HEK293 (cell line): ENCODE data around the gene RGL2.

Source experiments
- CTCF ChIA-PET: fragments of 350-600 bp; formaldehyde crosslinking; extraction: SDS; loops from one replicate; lab custom pipeline; 2021; ENCODE audit warnings: antibody characterized with exemption; lab: Yijun Ruan, JAX
- POLR2A ChIA-PET: fragments of 300-600 bp; formaldehyde crosslinking; extraction: SDS; loops from one replicate; lab custom pipeline; 2020; ENCODE audit warnings: antibody characterized with exemption, inconsistent platforms; lab: Yijun Ruan, JAX
- H3K27ac ChIP-seq: fragments of 200-500 bp; sonication (Bioruptor generic); 2 replicates; pipeline ENCODE4 v1.5.1; 2014; ENCODE audit warnings: low read depth, low read length, control low read depth, inconsistent platforms; ENCODE audit errors: extremely low read depth
- H3K36me3 ChIP-seq, 2 experiments: fragments of 200-500 bp in 1 of 2; sonication (Bioruptor generic) in 1 of 2; 1 replicate in 1 of 2; 2 replicates in 1 of 2; pipeline ENCODE4 v1.5.1; 2014 to 2017; ENCODE audit warnings: inconsistent platforms in 2 of 2, low read length in 2 of 2; ENCODE audit not compliant: control insufficient read depth in 2 of 2, insufficient read depth in 1 of 2
- H3K4me1 ChIP-seq: fragments of 200-500 bp; sonication (Bioruptor generic); 2 replicates; pipeline ENCODE4 v1.5.1; 2014; ENCODE audit warnings: mild to moderate bottlenecking, low read length, inconsistent platforms; ENCODE audit not compliant: control insufficient read depth, insufficient read depth
- H3K4me3 ChIP-seq: 2 replicates; pipeline ENCODE4 v1.5.1; 2011; ENCODE audit warnings: low read depth, mild to moderate bottlenecking, control low read depth, low read length, moderate library complexity
- H3K9me3 ChIP-seq: fragments of 200-500 bp; sonication (Bioruptor generic); 2 replicates; pipeline ENCODE4 v1.5.1; 2014; ENCODE audit warnings: low read depth, low read length, inconsistent platforms; ENCODE audit not compliant: control insufficient read depth, insufficient read depth
- HOXA7 ChIP-seq: sonication (generic); formaldehyde crosslinking; IDR thresholded peaks from 2 replicates; pipeline ENCODE4 v1.8.1; 2022; ENCODE audit warnings: missing genetic modification reagents, borderline replicate concordance
- KLF1 ChIP-seq: fragments of 450-650 bp; formaldehyde crosslinking; IDR thresholded peaks from 2 replicates; pipeline ENCODE4 v1.5.1; 2016; ENCODE audit warnings: missing biosample characterization, missing genetic modification characterization
- KLF10 ChIP-seq: fragments of 450-650 bp; IDR thresholded peaks from 2 replicates; pipeline ENCODE4 v1.5.1; 2018; ENCODE audit warnings: missing biosample characterization, mild to moderate bottlenecking, missing genetic modification characterization
- OSR2 ChIP-seq: fragments of 450-650 bp; formaldehyde crosslinking; IDR thresholded peaks from 2 replicates; pipeline ENCODE4 v1.5.1; 2016; ENCODE audit warnings: missing biosample characterization, missing genetic modification characterization
- SALL2 ChIP-seq: fragments of 450-650 bp; formaldehyde crosslinking; IDR thresholded peaks from 2 replicates; pipeline ENCODE4 v1.5.0; 2017; ENCODE audit warnings: missing biosample characterization, mild to moderate bottlenecking, missing genetic modification characterization, borderline replicate concordance
- ZBTB48 ChIP-seq: fragments of 450-650 bp; formaldehyde crosslinking; IDR thresholded peaks from 2 replicates; pipeline ENCODE4 v1.5.1; 2016; ENCODE audit warnings: missing biosample characterization, missing genetic modification characterization
- ZFP37 ChIP-seq: fragments of 450-650 bp; formaldehyde crosslinking; IDR thresholded peaks from 2 replicates; pipeline ENCODE4 v1.5.1; 2016; ENCODE audit warnings: missing biosample characterization, missing genetic modification characterization
- ZIC2 ChIP-seq: fragments of 450-650 bp; formaldehyde crosslinking; IDR thresholded peaks from 2 replicates; pipeline ENCODE4 v1.5.1; 2016; ENCODE audit warnings: missing biosample characterization, missing genetic modification characterization
- ZNF121 ChIP-seq: fragments of 450-650 bp; formaldehyde crosslinking; IDR thresholded peaks from 2 replicates; pipeline ENCODE4 v1.5.1; 2016; ENCODE audit warnings: missing biosample characterization, missing genetic modification characterization
- ZNF214 ChIP-seq: fragments of 450-650 bp; formaldehyde crosslinking; IDR thresholded peaks from 2 replicates; pipeline ENCODE4 v1.5.1; 2017; ENCODE audit warnings: missing biosample characterization, mild to moderate bottlenecking, missing genetic modification characterization, borderline replicate concordance
- ZNF266 ChIP-seq: fragments of 450-650 bp; formaldehyde crosslinking; IDR thresholded peaks from 2 replicates; pipeline ENCODE4 v1.5.1; 2016; ENCODE audit warnings: missing biosample characterization, missing genetic modification characterization, low read depth
- ZNF311 ChIP-seq: fragments of 450-650 bp; formaldehyde crosslinking; IDR thresholded peaks from 2 replicates; pipeline ENCODE4 v1.5.1; 2017; ENCODE audit warnings: missing biosample characterization, missing genetic modification characterization, borderline replicate concordance
- ZNF350 ChIP-seq: fragments of 450-650 bp; formaldehyde crosslinking; IDR thresholded peaks from 2 replicates; pipeline ENCODE4 v1.5.0; 2017; ENCODE audit warnings: missing biosample characterization, mild to moderate bottlenecking, missing genetic modification characterization
- ZNF37A ChIP-seq: fragments of 450-650 bp; IDR thresholded peaks from 2 replicates; pipeline ENCODE4 v1.5.1; 2018; ENCODE audit warnings: missing biosample characterization, missing genetic modification characterization
- ZNF404 ChIP-seq: fragments of 450-650 bp; formaldehyde crosslinking; IDR thresholded peaks from 2 replicates; pipeline ENCODE4 v1.5.1; 2017; ENCODE audit warnings: missing biosample characterization, missing genetic modification characterization
- ZNF449 ChIP-seq: fragments of 450-650 bp; formaldehyde crosslinking; IDR thresholded peaks from 2 replicates; pipeline ENCODE4 v1.5.1; 2017; ENCODE audit warnings: missing biosample characterization, mild to moderate bottlenecking, missing genetic modification characterization, moderate library complexity
- ZNF561 ChIP-seq: fragments of 450-650 bp; IDR thresholded peaks from 2 replicates; pipeline ENCODE4 v1.5.1; 2018; ENCODE audit warnings: missing biosample characterization, missing genetic modification characterization, borderline replicate concordance
- ZNF580 ChIP-seq: fragments of 450-650 bp; formaldehyde crosslinking; IDR thresholded peaks from 2 replicates; pipeline ENCODE4 v1.5.1; 2016; ENCODE audit warnings: missing biosample characterization, missing genetic modification characterization
- ZNF777 ChIP-seq: fragments of 450-650 bp; formaldehyde crosslinking; IDR thresholded peaks from 2 replicates; pipeline ENCODE4 v1.5.1; 2017; ENCODE audit warnings: missing biosample characterization, missing genetic modification characterization, borderline replicate concordance
- ZNF837 ChIP-seq: fragments of 450-650 bp; formaldehyde crosslinking; IDR thresholded peaks from 2 replicates; pipeline ENCODE4 v1.5.1; 2016; ENCODE audit warnings: missing biosample characterization, missing genetic modification characterization
- ZXDB ChIP-seq: fragments of 450-650 bp; formaldehyde crosslinking; IDR thresholded peaks from 2 replicates; pipeline ENCODE4 v1.5.1; 2016; ENCODE audit warnings: missing biosample characterization, missing genetic modification characterization
- TF ChIP-seq, protein P1 (sequence below): fragments of 450-650 bp; formaldehyde crosslinking; IDR thresholded peaks from 2 replicates; pipeline ENCODE4 v1.5.1; 2016; ENCODE audit warnings: missing biosample characterization, missing genetic modification characterization
- TF ChIP-seq, protein P2 (sequence below): fragments of 450-650 bp; formaldehyde crosslinking; IDR thresholded peaks from 2 replicates; pipeline ENCODE4 v1.5.1; 2016; ENCODE audit warnings: missing biosample characterization, missing genetic modification characterization, borderline replicate concordance
- TF ChIP-seq, protein P3 (sequence below): fragments of 450-650 bp; formaldehyde crosslinking; IDR thresholded peaks from 2 replicates; pipeline ENCODE4 v1.5.1; 2016; ENCODE audit warnings: missing biosample characterization, missing genetic modification characterization

Gene RGL2

DNA sequence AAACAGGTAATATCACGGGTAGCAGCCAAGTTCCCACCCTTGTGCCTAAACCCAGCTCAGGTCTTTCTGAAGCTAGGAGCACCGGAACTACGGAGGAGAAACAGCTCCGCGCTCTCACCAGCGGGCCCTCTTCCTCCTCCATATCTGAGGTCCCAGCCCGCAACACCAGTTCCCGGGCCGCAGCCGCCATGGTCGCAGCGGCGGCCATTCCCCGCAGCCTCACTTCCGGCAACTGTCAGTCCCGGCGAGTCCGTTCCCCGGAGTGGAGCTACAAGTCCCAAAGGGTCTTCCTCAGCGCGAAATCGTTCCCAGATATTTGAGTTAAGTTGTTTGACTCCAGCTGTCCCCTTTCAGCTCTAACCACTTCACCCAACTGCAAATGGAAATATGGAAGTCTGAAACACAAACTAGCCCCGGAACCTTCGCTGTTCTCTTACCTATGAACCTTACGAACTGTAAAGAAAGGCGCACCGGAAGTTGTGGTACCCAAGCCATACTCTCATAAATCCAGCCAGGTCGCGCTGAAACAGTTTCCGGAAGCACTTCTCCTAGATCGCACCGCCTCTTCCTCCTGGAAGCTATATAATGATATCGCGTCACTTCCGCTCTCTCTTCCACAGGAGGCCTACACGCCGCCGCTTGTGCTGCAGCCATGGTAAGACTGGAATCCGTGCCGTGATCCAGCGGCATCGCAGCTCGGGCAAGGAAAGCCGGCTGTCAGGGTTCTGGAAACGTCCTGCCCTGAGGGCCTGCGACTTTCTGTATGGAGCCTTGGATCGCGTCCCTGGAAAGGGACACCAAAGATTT lies 27.1 kb downstream of the RGL2 start, which contains the start of the genes RPS18 and VPS52:
Gene RPS18, plus strand, starts transcription at position 608 of the 807 bp plus-strand sequence. Its CDS starts 45 bp downstream, at position 653.
Gene VPS52, minus strand, starts transcription at position 409 of the 807 bp plus-strand sequence. Its CDS starts 201 bp downstream, at position 208.
- H3K27ac ChIP-seq = peak within 1 kb of the TSS; percentile 99
- H3K36me3 ChIP-seq = peaks cover 28 to 79% of the 10 kb centered on the region in 2 experiments
- peak within 1 kb of the TSS; percentile 77 for H3K4me3 ChIP-seq
- H3K9me3 ChIP-seq = no peaks in the 10 kb centered on the region
- POLR2A ChIA-PET = interaction anchor here (0.6 to 3.1 kb wide), 35 partner anchors 9 to 1081 kb away, joined by 3 to 65 read pairs (median 7); partner anchors contain the start of genes CUTA, HSD17B8, PBX2 and PFDN6
- CTCF ChIA-PET = interaction anchor here (0.6 to 2.8 kb wide), 14 partner anchors 9 to 287 kb away, joined by 3 to 14 read pairs (median 3); partner anchors contain the start of genes PFDN6 and WDR46
- peaks cover 27% of the 10 kb centered on the region for H3K4me1 ChIP-seq
- TF ChIP-seq SALL2 (tag by site-specific recombination) (no peak), ZNF580 (tag by site-specific recombination) (peak; percentile 97), ZNF214 (tag by site-specific recombination) (no peak; the same call in 1 of the 2 replicates), ZNF350 (no peak), KLF1 (tag by site-specific recombination) (no peak), ZBTB48 (tag by site-specific recombination) (no peak; the same call in 1 of the 2 replicates), KLF10 (tag by site-specific recombination) (peak; percentile 67; the same call in 1 of the 2 replicates), HOXA7 (no peak), ZNF311 (tag by site-specific recombination) (no peak), ZNF404 (no peak), ZNF777 (tag by site-specific recombination) (peak; percentile 20; the same call in 1 of the 2 replicates), ZIC2 (tag by site-specific recombination) (peak; percentile 37), OSR2 (peak; percentile 20; the same call in 1 of the 2 replicates), ZNF449 (tag by site-specific recombination) (peak; percentile 12; the same call in 1 of the 2 replicates), ZNF837 (no peak), ZFP37 (tag by site-specific recombination) (peak; percentile 88), ZNF266 (tag by site-specific recombination) (no peak), ZNF37A (tag by site-specific recombination) (no peak), ZNF561 (peak; percentile 90; the same call in 1 of the 2 replicates), ZXDB (tag by site-specific recombination) (peak; percentile 92), ZNF121 (tag by site-specific recombination) (no peak)
- TF ChIP-seq, protein P1, sequence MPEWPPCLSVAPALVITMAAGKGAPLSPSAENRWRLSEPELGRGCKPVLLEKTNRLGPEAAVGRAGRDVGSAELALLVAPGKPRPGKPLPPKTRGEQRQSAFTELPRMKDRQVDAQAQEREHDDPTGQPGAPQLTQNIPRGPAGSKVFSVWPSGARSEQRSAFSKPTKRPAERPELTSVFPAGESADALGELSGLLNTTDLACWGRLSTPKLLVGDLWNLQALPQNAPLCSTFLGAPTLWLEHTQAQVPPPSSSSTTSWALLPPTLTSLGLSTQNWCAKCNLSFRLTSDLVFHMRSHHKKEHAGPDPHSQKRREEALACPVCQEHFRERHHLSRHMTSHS (tag by site-specific recombination) = no peak
- TF ChIP-seq, protein P2, sequence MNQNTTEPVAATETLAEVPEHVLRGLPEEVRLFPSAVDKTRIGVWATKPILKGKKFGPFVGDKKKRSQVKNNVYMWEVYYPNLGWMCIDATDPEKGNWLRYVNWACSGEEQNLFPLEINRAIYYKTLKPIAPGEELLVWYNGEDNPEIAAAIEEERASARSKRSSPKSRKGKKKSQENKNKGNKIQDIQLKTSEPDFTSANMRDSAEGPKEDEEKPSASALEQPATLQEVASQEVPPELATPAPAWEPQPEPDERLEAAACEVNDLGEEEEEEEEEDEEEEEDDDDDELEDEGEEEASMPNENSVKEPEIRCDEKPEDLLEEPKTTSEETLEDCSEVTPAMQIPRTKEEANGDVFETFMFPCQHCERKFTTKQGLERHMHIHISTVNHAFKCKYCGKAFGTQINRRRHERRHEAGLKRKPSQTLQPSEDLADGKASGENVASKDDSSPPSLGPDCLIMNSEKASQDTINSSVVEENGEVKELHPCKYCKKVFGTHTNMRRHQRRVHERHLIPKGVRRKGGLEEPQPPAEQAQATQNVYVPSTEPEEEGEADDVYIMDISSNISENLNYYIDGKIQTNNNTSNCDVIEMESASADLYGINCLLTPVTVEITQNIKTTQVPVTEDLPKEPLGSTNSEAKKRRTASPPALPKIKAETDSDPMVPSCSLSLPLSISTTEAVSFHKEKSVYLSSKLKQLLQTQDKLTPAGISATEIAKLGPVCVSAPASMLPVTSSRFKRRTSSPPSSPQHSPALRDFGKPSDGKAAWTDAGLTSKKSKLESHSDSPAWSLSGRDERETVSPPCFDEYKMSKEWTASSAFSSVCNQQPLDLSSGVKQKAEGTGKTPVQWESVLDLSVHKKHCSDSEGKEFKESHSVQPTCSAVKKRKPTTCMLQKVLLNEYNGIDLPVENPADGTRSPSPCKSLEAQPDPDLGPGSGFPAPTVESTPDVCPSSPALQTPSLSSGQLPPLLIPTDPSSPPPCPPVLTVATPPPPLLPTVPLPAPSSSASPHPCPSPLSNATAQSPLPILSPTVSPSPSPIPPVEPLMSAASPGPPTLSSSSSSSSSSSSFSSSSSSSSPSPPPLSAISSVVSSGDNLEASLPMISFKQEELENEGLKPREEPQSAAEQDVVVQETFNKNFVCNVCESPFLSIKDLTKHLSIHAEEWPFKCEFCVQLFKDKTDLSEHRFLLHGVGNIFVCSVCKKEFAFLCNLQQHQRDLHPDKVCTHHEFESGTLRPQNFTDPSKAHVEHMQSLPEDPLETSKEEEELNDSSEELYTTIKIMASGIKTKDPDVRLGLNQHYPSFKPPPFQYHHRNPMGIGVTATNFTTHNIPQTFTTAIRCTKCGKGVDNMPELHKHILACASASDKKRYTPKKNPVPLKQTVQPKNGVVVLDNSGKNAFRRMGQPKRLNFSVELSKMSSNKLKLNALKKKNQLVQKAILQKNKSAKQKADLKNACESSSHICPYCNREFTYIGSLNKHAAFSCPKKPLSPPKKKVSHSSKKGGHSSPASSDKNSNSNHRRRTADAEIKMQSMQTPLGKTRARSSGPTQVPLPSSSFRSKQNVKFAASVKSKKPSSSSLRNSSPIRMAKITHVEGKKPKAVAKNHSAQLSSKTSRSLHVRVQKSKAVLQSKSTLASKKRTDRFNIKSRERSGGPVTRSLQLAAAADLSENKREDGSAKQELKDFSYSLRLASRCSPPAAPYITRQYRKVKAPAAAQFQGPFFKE = no peak
- TF ChIP-seq, protein P3, sequence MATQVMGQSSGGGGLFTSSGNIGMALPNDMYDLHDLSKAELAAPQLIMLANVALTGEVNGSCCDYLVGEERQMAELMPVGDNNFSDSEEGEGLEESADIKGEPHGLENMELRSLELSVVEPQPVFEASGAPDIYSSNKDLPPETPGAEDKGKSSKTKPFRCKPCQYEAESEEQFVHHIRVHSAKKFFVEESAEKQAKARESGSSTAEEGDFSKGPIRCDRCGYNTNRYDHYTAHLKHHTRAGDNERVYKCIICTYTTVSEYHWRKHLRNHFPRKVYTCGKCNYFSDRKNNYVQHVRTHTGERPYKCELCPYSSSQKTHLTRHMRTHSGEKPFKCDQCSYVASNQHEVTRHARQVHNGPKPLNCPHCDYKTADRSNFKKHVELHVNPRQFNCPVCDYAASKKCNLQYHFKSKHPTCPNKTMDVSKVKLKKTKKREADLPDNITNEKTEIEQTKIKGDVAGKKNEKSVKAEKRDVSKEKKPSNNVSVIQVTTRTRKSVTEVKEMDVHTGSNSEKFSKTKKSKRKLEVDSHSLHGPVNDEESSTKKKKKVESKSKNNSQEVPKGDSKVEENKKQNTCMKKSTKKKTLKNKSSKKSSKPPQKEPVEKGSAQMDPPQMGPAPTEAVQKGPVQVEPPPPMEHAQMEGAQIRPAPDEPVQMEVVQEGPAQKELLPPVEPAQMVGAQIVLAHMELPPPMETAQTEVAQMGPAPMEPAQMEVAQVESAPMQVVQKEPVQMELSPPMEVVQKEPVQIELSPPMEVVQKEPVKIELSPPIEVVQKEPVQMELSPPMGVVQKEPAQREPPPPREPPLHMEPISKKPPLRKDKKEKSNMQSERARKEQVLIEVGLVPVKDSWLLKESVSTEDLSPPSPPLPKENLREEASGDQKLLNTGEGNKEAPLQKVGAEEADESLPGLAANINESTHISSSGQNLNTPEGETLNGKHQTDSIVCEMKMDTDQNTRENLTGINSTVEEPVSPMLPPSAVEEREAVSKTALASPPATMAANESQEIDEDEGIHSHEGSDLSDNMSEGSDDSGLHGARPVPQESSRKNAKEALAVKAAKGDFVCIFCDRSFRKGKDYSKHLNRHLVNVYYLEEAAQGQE = peak; percentile 31; the same call in 1 of the 2 replicates
